Upper lobe of left lung (tissue), 4 donors: ENCODE data around the gene NOTCH4.
"Not testable (repeated sequence)": the region's sequence is repeated elsewhere in the genome, so short reads cannot be mapped to it uniquely, and the experiment has no call there.

Source experiments
- CTCF ChIP-seq, 6 experiments: fragments of 450-650 bp in 4 of 6; fragments of 200-600 bp in 2 of 6; sonication (generic) in 2 of 6; IDR thresholded peaks; one replicate each; pipeline ENCODE4 v1.5.1; 2016 to 2019; ENCODE audit warnings: antibody characterized with exemption in 6 of 6
- POLR2A ChIP-seq, 4 donors: fragments of 450-650 bp; IDR thresholded peaks; one replicate each; pipeline ENCODE4 v1.5.1; 2016 to 2017; ENCODE audit warnings: antibody characterized with exemption in 4 of 4, mild to moderate bottlenecking in 2 of 4

GRCh38 chr6:32185681-32186131 is 38.2 kb downstream of the NOTCH4 start:
- peak in 1 of 4 donors; percentile 36 for TF ChIP-seq POLR2A (IDR thresholded peaks at IDR 0.05)
- not testable (repeated sequence) for TF ChIP-seq CTCF (IDR thresholded peaks at IDR 0.05)
